ENCODE measurements around the gene NT5M.

NT5M gene

GRCh38 chr17:17347956-17348871 is 45.0 kb downstream of the NT5M start:
- no peak for TF ChIP-seq CTCF (IDR thresholded peaks at IDR 0.05)
- Histone ChIP-seq H3K27ac (no peak overlapping the region), H3K4me3 (no peak overlapping the region)
- DNase-seq (ENCODE audit: low spot score): peak; percentile 72

- no peak overlapping the region for H3K4me3 ChIP-seq
- DNase-seq (ENCODE audit: low spot score): peak; percentile 63
- no peak for TF ChIP-seq CTCF (IDR thresholded peaks at IDR 0.05)
- H3K27ac ChIP-seq: no peak overlapping the region
Measured at GRCh38 chr17:17348872-17349723, 45.9 kb downstream of the NT5M start.

- DNase-seq (ENCODE audit: low spot score): peak; percentile 64
- no peak for TF ChIP-seq CTCF (IDR thresholded peaks at IDR 0.05)
- H3K27ac ChIP-seq: no peak overlapping the region
Measured at GRCh38 chr17:17349724-17350106, 46.5 kb downstream of the NT5M start.

GRCh38 chr17:17350491-17351355 is 47.5 kb downstream of the NT5M start:
- no peak for TF ChIP-seq CTCF (IDR thresholded peaks at IDR 0.05)
- Histone ChIP-seq H3K27ac (no peak overlapping the region), H3K4me3 (no peak overlapping the region)
- peak; percentile 65 for DNase-seq (ENCODE audit: low spot score)

More at GRCh38 chr17:17349724-17350106, 46.5 kb downstream of the NT5M start:
- no peak overlapping the region for H3K4me3 ChIP-seq

GRCh38 chr17:17351356-17351891 is 48.3 kb downstream of the NT5M start:
- no peak overlapping the region for H3K4me3 ChIP-seq
- DNase-seq (ENCODE audit: low spot score): peak; percentile 50
- peak overlapping the region in 1 of 2 donors; percentile 50 for H3K27ac ChIP-seq
- no peak for TF ChIP-seq CTCF (IDR thresholded peaks at IDR 0.05)

Measured in coronary artery (tissue), 2 donors.